Activated T-helper 9 cell treated with anti-CD3 and anti-CD28 coated beads, Interleukin-2, amount 50 U/mL, for 16 hours (primary cell): ENCODE data around the gene C10orf105.
A peak's percentile ranks its signal among the peaks of the same experiment; 100 is the strongest.

ENCODE experiments used
- DNase-seq: peaks from one replicate; pipeline ENCODE4 v3.0.0-alpha.2; 2020; ENCODE audit warnings: low read depth

The C10orf105 gene

DNA sequence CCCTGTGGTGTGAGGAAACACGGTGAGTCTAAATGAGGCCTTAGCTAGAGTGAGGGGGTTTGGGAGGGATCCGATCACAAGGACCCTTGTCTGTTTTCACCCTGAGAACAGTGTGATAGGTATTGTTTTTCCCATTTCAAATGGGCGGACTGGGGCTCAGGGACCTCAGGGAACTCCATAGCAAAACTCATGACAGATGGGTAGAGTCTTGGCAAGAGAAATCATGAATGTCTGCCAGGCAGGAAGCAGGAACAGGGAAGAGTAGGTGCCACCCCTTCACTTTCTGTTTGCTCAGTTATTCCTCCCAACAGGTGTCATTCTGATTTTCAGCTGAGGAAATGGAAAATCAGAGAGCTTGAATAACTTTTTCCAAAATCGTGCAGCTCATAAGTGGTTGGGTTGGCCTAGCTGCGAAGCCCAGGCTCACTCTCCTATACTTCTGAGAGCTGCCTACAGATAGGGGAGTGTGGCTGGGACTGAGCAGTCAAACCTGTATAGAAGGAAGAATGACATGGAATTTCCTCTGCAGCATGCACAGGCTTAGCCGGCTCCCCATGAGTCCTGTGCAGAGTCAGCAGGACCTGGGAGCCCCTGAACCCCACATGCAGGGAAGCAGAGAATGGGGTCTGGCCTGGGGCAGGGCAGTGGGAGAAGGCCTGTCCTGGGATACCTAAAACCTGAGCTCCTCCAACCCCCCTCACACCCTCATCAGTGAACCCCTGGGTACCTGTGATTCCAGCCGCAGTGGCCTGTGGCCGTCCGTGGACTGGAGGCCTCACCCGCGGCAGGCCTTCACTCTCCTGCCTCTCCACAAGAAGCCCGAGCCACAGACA lies 17.6 kb upstream of the C10orf105 start:
- no peak for DNase-seq

DNA sequence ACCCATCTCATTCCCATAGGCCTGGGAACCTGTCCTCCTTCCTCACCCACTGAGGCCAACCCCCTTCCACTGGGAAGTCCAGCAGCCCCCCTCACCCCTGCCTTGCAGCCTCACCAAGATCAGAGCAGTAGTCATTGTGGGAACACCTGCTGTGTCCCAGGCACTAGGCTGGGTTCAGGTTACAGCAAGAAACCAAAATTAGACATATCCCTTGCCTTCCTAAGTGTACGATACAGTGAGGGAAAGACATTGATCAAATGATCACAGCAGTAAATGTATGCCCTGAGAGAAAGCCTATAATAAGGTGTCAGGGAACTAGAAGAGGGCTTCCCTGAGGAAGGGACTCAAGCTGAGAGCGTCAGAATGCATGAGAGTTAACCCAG lies 17.0 kb upstream of the C10orf105 start:
- DNase-seq = no peak

DNA sequence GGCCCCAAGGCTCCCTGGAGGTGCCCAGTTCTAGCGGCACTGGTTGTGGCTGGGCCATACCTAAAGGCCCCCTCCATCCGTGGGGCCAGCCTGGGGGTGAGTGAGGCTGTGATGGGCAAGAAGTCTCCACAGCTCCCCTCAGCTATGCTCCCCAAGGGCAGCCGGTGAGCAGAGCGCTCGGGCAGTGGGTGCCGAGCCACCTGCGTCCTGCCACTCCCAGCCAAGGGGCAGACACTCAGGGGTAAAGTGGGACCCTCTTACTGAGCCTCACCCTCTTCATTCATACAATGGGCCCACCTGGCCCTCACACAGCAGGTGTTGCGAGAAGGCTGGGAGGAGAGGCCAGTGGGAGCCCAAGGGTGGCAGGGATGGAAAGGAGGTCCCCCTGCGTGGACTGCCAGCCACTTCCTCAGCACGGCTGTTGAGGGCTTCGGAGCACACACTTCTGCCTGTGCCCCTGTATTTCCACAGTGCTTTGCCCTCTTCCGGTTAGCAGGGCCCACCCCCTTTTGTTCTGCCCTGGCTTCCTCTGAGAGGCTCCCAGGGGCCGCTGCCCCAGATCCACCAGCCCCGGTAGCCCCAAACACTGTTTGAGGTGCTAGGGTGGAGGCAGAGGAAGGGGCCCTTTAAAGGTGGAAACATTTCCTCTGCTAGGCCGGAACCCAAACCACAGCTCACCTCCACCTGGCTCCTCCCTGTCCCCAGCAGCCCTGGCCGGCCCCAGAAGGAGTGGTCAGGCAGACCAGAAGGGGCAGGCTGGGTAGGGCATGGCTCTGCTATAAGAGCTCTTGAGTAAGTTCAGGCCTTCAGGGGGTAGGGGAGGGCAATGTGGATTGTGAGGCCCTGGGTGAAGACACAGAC lies 16.4 kb upstream of the C10orf105 start:
- DNase-seq = no peak

DNA sequence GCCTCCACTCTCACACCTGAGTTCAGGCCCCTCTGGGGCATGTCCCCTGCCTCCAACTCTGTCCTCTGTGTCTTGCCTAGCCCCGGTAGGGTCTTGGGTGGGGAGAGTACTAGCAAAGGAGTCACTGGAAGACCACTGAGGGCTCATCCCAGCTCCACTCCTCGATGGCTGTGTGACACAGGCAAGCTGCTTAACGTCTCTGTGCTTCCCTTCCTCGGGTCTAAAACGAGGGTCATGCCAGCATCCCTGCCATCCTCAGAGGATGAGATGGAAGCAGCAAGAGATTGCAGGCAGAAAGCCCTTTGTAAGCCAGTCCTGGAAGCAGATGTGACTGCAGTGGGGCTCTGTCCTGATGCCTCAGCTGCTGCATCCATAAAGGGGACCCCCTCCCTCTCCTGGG lies 15.2 kb upstream of the C10orf105 start:
- no peak for DNase-seq

DNA sequence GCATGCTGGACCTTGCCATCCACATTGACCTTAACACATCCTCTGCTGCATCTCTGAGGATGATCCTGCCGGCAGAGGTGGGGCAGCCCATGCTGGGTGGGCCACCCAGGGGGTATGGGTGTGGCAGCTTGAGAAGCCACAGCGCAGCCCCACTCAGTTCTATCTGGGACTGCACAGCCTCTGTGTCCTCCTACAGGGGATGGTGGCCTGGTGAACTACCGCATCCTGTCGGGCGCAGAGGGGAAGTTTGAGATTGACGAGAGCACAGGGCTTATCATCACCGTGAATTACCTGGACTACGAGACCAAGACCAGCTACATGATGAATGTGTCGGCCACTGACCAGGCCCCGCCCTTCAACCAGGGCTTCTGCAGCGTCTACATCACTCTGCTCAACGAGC lies 12.2 kb upstream of the C10orf105 start:
- DNase-seq = no peak

DNA sequence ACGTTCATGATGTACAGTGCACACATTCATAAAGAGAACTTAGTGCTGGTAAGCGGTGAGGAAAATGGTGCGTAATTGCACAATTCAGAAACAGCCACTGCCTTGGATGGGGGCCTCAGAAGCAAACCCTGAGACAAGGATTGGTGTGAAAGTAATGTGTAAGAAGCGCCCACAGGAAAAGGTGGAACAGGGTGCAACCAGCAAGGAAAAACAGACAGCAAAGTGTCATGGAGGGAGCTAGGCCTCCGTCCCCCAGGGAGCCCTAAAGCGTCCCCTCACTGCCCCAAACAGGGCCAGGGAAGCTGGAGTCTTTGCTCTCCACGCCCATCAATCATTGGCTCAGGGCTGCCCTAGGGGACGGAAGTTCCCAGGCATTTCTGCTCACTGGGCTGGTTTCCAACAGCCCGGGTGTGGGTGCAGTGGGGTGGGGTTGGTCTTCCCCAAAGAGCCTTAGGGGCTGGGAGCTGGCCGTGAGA lies 9.6 kb upstream of the C10orf105 start:
- no peak for DNase-seq

DNA sequence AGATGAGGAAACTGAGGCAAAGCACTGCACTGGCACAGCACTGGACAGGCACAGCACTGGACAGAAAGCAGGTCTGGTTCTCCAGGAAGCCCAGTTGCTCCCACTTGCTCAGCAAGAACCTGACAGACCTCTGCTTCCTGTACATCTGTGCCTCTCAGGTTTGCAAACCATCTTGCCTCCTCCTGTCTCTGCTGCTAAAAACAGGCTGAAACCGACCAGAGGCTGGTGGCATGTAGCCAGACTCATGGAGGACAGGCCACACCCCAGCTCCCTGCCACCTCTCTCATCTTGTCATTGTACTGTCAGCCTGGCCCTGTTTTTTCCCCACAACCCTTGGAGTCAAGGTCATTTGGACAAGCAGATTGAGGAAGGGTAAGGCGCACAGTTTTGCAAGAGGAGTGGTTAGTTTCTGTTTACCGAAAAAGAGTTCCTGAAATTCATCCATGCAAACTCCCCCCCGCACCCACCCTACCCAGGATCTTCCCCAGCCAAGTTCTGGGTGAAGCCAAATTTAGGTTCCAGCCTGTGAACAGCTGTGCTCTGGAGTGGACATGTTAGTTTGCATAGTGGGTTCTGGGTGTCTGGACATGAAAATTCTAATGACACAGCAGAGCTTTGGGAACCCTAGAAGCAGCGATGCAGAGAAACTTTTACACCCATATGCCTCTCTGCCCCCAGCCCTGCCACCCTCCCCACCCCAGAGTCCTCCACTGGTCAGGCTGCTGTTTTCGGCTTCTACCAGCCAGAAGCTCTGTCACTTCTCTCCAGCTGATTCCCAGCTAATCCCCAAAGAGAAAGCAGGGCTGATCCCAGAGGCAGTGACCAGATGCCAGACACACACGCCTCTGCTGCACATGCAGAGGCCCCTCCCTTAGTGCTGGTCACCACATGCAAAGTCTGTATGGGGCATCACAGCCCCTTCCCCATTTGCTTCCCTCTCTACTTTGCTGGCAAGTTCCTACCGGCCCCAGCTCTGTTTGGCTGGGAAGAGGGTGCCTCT lies 8.5 kb upstream of the C10orf105 start:
- DNase-seq = peak; percentile 43

DNA sequence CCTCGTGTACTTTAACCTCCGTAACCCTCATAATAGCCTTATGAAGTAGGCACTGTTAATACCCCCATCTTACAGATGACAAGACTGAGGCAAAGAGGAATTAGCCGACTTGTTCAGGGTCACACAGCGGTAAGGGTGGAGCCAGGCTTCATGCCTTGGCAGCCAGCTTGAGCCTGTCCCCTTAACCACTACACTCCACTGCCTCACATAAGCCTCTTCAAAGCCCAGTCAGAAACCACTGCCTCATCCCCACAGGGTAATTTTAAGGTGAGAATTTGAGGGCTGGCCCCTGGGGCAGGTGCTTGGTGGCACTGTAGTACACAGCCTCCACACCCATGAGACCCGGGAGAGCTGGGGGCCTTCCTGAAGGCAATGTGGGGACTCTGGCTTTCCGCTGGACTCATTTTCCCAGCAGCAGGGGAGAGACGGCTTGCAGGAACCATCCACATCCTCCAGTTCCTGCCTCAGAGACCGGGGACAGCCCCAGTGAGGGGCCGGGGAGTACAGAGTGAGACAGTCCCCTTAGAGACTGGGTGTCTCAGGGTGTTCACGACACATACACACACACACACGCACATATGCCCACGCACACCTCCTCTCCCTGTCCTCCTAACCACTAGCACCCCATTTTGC lies 7.6 kb upstream of the C10orf105 start:
- peak; percentile 44 for DNase-seq

DNA sequence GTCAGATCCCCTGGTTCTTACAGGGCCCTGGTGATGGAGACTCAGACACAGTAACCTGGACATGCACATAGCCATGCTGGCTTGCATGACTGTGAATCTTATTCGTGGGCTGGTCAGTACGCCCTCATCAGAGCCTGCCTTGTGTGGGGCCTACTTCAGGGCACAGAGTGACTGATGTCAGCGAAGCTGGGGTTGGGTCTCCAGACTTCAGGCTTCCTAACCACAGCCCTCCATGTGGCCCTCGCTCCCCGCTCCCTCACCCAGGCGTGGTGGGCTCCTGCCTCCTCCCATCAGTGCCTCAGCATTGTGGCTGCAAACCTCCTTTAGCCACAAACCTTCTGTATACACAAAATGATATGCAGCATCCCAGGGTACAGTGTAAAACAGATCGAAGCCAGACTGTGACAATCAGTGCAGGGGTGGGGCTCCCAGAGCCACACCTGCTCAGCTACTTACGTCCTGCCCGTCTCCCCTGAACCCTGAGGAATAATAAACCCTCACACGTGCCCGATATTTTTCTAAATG lies 7.1 kb upstream of the C10orf105 start:
- DNase-seq = no peak

DNA sequence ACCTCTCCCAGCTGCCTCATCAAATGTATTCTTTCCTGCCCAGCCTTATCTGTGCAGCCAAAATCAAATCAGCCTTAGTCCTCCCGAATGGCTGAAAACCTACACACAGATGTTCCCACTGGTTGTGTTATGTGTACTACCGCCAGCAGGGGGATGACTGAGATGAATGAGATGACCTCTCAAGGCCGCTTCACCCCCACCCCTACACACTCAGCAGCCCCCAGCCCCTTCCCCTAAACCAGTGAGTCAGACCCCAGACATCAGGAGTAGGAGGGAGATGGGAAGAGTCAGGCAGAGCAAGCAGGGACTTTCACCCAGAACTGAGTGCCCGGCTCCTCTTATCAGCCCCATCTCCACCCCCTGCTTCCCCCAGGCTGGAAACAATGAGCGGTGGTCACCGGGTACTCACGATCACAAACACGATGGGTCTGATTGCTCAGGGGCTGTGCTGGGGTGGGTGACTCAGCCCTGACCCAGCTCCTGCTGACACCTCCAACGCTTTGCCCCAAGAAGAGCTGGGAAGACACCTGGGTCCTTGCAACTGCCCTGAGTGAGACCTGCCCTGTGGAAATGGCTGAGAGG lies 6.5 kb upstream of the C10orf105 start:
- DNase-seq = peak; percentile 71

DNA sequence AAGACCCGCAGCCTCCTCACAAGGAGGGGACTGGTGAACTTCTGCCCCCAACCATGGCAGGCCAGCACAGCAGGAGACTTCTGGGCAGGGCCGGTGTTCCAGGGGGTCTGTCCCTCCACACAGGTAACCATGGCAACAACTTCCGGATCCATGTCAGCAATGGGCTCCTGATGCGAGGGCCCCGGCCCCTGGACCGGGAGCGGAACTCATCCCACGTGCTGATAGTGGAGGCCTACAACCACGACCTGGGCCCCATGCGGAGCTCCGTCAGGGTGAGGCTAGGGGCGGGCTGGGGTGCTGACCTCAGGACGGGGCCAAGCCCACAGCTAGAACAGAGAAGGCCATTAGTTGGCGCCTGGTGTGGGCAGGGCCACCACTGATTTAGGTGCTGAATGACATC lies 5.7 kb upstream of the C10orf105 start:
- DNase-seq = no peak

DNA sequence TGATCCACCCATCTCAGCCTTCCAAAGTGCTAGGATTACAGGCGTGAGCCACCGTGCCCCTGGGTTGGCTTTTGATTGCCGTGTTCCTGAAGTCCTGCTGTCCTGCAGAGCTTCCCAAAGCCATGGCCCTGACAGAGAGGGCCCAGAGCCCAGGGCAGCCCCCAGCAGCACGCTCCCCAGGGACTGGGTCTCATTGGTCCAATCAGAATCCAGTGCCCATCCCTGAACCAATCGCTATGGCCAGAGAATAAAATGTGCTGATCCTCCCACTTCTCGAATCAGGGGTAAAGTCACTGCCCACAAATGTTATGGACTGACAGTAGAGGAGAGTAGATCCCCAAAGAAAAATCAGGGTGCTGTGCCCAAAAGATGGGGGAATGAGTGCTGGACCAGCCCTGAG lies 5.0 kb upstream of the C10orf105 start:
- no peak for DNase-seq

DNA sequence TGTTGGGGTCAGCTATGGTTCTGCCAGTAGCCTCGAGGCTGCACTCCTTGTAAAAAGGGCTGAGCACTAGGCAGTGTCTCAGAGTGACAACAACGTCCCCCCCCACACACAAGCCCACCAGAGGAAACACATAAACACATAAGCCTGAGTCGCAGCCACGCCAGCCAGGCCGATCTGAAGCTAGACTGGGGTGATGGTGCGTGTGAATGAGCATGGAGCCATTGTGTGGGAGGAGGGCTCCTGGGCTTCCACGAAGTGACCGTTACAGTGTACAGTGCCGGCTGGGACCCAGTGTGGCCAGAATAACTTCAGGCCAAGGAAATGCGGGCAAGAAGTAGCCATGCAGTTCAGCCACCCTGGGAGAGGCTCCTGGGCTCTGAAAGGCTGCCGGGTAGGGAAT lies 3.7 kb upstream of the C10orf105 start:
- no peak for DNase-seq

DNA sequence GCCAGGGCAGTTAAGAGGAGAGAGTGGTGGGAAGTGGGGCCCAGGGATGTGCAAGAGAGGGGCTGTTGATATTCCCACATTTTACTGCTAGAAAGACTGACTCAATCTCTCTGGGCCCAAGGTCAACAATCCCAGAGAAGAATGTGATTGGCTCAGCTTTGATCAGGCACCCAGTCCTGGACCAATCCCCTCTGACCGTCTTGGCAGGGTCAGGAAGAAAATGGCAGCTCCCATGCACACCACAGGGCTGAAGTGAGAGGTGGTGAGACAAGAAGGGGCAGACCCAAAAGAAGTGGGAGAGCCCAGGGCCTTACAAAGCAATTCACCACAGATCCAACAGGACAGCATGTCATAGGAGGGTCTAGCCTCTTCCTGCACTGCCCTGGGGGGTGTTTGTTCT lies 3.3 kb upstream of the C10orf105 start:
- no peak for DNase-seq

DNA sequence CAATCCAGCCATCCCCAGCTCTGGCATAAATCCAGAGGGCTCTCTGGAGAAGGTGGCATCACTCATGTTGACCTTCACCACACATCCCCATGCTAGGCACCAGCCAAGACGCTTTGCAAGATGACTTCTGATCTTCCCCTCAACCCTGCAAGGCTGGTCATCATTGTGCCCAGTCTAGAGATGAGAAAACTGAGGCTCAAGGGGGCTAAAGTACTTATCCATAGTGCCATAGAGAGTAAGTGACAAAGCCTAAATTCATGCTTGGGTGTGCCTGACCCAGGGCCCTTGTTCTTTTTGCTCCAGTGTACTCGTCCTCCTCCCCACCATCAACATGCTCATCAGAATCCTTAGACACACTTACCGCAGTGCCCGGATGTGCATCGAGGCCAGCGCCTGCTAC lies 1.7 kb upstream of the C10orf105 start:
- no peak for DNase-seq

DNA sequence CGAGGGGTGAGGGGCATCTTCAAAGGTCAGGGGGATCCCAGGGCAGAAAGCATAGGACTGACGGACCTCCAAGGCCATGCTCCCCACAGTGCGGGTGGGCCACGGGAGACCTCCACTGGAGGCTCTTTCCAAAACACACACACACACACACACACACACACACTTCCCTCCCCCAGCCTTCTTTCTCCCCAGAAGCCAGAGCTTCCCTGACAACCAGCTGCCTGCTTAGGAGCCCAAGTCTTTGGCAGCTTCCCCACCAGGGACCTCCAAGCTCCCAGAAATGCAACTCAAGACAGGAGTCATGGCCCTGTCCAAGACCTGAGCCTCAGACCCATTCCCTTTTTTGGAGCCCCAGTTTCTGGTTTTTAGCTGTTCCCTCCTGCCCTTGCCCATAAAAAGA lies 710 bp upstream of the C10orf105 start:
- no peak for DNase-seq

DNA sequence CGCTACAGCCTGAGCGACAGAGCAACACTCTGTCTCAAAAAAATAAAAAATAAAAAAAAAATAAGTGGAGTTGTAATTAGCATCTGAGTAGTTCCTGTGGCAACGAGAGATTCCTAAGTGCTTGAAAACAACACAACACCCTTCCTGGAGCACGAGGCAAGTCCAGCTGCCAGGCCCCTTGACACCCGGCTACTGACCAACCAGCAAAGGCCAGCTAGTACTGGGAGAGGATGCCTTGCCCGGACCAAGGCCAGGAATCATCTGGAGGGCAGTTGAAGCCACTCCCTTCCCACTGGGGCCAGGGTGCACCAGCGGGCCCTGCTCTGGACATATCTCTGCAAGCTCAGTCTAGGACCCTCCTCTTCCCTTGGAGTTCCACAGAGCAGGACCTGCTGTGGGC lies 536 bp downstream of the C10orf105 start:
- no peak for DNase-seq

DNA sequence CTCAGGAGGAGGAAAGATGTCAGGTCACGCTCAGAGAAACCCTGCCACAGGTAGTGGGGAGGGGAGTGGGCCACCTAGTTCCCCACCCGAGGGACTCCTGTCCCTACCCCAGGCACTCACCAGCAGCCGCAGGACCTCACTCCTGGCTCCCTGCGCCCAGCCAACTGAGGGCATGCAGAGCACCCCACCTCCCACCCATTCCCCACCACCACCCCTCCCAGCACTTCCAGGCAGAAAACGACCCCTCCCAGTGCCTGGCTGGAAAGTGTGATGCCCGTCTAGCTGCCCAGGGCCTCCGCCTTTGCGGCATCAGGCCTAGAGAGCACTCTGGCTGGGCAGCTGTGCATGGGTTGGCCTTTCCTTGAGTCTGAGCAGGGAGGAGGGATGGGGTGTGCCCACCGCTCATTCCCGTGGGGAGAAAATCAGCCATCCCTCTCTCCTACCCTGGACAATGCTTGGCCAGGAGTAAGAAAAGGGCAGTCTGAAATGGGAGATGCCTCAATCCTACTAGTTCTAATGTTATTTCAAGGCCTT lies 1.3 kb downstream of the C10orf105 start:
- no peak for DNase-seq

DNA sequence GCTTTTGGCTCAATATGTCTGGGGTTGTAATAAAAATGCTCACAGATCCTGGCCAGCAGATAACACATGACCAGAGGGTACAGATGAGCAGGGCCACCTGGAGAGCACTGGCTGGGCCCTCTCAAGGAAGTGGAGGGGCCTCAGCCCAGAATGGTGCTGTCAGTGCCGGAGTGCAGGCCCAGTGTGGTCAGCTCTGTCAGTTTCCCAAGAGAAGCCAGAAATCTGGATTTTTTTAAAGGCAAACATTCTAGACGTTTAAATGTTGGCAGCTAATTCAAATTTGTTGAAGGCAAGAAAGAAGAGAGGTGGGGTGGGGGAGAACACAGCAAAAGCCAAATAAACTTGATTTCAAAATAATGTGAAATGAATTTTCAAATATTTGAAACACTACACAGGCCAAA lies 2.0 kb downstream of the C10orf105 start:
- no peak for DNase-seq

DNA sequence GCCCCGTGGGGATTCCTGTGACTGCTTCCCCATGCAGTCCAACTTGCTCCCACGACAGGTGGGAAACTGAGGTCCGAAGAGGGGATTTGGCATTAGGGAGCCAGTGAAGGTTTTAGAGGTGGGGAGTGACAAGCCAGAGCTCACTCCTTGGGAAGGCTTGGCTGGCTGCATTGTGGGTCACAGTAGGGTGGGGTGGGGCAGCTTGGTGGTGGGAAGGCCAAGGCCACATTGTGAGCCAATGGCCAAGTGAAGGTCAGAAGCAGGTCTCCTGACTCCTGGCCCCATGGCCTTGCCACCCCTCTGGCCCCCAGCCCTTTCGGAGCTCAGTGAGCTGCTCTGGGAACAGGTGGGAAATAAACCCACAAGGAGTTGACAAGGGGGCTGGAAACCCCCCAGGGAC lies 2.5 kb downstream of the C10orf105 start:
- no peak for DNase-seq

DNA sequence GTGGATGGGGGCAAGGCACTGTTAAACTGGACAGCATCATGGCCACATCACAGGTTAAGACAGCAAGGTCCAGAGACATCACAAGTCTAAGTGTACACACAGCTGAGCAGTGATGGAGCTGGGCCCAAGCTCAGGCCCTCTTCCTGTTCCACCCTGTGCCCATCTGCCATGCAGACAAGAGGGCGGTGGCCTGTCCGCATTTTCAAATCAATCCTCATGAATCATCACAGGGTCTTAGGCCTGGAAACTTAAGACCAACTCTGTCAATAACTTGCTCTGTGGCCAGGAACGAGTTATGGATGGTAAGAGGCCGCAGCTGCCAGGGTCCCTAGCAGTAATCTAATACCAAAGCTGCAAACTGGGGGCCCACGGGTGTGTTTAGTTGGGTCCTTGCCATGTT lies 3.2 kb downstream of the C10orf105 start:
- no peak for DNase-seq
